NCI-H146 treated with DMSO at 0.1 percent for 48 hours (cell line): ENCODE measurements around the gene DPH1.
A peak's percentile ranks its signal among the peaks of the same experiment; 100 is the strongest.
"Not testable (repeated sequence)": the region's sequence is repeated elsewhere in the genome, so short reads cannot be mapped to it uniquely, and the experiment has no call there.

Experiments
- DNase-seq: peaks from one replicate; lab custom pipeline; 2025; ENCODE audit not compliant: unreplicated experiment; lab: John Stamatoyannopoulos, UW

The DPH1 gene

GRCh38 chr17:2008332-2009126, 21.4 kb upstream of the DPH1 start:
- DNase-seq: no peak

GRCh38 chr17:2009737-2010136, 20.2 kb upstream of the DPH1 start:
- DNase-seq: no peak

- no peak for DNase-seq
These were observed 18.3 kb upstream of the DPH1 start for GRCh38 chr17:2011411-2012371.

- no peak for DNase-seq
These were observed 17.5 kb upstream of the DPH1 start for GRCh38 chr17:2012499-2012898.

- DNase-seq: not testable (repeated sequence)
These were observed 16.5 kb upstream of the DPH1 start for GRCh38 chr17:2013220-2013993.

GRCh38 chr17:2013994-2014317, 16.0 kb upstream of the DPH1 start:
- DNase-seq: no peak

- DNase-seq: no peak
These were observed 14.6 kb upstream of the DPH1 start for GRCh38 chr17:2015314-2015713.

GRCh38 chr17:2016494-2016893, 13.5 kb upstream of the DPH1 start:
- no peak for DNase-seq

GRCh38 chr17:2017274-2017941, 12.5 kb upstream of the DPH1 start:
- DNase-seq: no peak

- peak; percentile 37 for DNase-seq
These were observed 11.0 kb upstream of the DPH1 start for GRCh38 chr17:2018716-2019510.

GRCh38 chr17:2019723-2020122, 10.2 kb upstream of the DPH1 start:
- DNase-seq: no peak

GRCh38 chr17:2020721-2021120, 9.2 kb upstream of the DPH1 start:
- DNase-seq: no peak

- no peak for DNase-seq
These were observed 7.2 kb upstream of the DPH1 start for GRCh38 chr17:2022647-2023240.

- DNase-seq: no peak
These were observed 6.7 kb upstream of the DPH1 start for GRCh38 chr17:2023256-2023655.

- DNase-seq: peak; percentile 50
These were observed 6.0 kb upstream of the DPH1 start for GRCh38 chr17:2023692-2024571.

- no peak for DNase-seq
These were observed 5.3 kb upstream of the DPH1 start for GRCh38 chr17:2024572-2025219.

GRCh38 chr17:2025220-2025621, 4.7 kb upstream of the DPH1 start, which contains the start of gene RTN4RL1:
Gene RTN4RL1 (minus strand): TSS chr17:2025334. CDS start chr17:2024865, 469 bp downstream.
- DNase-seq: peak; percentile 19
